NCI-H2029 (cell line): Measurements from ENCODE around the gene MBLAC1.

Experiments used
- DNase-seq: peaks from one replicate; lab custom pipeline; 2025; lab: John Stamatoyannopoulos, UW

MBLAC1 gene, protein sequence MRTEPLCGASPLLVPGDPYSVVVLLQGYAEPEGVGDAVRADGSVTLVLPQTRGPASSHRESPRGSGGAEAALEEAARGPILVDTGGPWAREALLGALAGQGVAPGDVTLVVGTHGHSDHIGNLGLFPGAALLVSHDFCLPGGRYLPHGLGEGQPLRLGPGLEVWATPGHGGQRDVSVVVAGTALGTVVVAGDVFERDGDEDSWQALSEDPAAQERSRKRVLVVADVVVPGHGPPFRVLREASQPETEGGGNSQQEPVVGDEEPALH

DNA sequence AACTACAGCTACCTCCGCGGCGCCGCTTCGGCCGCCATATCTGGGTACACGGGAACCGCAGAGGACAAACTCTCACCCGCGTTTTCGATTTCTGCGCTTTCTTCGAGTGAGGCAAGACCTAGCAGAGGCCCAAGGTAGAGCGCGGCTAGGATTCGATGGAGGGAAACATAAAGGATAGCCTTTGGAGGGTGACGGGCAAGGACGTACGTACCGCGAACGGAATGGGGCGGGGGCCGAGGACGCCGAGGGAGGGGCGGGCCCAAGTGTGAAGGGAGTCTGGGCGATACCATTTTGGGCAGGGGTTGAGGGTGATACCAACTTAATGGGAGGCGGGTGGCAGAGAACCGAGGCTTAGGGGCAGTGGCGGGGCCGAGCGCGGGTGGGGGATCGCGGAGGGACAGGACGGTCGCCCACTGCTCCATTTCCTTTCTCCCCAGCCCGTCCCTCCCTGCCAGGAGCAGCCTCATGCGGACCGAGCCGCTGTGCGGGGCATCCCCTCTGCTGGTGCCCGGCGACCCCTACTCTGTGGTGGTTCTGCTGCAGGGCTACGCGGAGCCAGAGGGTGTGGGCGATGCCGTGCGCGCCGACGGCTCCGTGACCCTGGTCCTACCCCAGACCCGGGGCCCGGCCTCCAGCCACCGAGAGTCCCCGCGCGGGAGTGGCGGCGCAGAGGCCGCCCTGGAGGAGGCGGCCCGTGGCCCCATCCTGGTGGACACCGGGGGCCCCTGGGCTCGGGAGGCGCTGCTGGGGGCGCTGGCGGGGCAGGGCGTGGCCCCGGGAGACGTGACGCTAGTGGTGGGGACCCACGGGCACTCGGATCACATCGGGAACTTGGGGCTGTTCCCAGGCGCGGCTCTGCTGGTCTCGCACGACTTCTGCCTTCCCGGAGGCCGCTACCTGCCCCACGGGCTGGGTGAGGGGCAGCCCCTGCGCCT lies at the start of gene MBLAC1:
MBLAC1 (plus strand) TSS at position 37 of the 935 bp plus-strand sequence; CDS start at position 466, 429 bp downstream.
- DNase-seq: peak; percentile 92

DNA sequence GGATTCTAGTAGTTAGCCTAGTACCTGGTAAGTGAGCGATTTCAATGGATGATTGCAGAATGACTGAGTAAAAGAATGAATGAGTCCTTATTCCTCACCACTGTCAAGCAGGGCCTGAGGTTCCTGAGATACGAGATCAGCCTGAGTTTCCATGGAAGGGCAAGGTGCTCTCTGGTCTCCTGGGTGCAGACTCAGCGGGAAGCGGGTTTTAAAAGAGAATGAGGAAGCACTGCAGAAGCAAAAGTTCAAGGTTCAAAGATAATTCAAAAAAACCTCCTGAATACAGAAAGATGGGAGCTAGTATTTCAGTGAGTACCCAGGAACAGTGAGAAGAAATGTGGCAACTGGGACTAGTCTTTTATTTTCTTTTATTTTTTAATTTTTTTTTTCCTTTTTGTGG lies 49.6 kb upstream of the MBLAC1 start:
- no peak for DNase-seq

DNA sequence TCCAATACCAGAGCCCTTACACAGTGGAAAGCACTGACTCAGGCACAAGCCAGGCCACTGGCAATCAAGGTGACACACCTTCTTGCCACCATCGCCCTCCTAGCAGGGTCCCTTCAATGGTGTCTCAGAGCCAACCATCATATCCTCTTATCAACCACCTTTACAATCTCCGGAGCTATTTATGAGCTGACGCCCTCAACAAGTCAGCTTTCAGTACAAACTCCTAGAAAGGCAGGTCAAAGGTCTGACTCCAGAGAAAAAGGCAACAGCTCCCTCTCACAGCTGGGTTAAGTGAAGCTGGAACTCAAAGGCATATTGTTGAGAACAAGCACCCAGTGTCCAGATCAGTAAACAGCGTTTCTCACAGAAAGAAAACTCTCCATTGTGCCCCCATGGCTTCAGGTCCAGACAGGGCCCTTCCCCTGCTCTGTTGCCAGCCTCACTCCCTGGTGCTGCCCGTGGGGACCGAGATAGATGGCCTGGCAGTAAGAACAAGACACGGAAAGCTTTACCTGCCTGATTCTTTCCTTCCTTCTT lies 47.7 kb upstream of the MBLAC1 start:
- no peak for DNase-seq

DNA sequence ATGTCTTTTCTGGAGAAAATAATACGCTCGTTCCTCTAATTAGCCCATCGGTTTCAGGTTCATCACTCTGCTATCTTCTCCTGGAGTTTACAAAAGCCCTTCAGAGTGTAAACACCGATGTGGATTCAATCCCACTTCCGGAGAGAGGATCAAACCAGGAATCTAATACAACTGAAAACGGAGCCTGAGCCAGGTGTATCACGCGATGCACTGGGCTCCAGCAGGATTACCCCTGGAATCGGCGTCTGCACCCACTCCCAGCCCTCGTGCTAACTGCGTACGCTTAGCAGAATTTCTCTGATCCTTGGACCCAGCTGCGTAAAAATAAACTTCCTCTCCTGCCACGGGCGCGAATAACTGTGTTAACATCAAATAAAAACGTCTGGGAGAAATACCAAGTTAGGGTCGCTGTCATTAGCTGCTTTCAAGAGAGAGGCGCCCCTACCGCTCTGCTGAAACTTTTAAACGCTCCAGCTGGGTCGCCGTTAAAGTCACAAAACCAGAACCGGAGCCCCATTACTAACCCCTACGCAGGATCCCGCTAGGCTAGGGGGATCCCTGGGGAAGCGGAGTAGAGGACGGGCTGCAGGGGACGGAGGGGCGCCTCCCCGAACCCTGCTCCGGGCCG lies 45.7 kb upstream of the MBLAC1 start:
- peak; percentile 87 for DNase-seq

DNA sequence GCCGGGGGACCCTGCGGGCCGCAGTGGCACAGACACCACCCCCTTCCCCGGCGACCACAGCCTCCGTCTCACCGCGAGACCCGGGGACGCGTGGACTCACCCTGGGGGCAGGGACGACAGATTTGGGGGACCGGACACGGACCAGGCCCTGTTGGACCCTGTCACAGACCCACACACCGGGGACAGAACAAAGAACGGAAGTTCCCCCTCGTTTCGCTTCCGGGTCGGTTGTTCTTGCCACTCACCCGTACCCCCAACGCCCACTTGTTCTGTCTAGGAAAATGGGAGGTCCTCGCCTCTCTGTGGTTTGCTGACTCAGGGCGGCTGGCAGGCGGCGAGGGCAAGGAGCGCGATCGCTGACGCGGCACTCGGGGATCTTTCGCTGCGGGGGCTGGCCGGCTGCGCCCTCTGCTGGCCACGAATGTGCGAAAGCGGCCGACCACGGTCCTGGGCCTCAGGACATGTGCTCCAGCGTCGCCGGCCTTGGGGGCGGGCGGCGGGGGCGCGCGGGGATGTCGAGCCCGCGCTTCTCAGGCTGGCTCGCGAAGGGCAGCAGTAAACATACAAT lies 45.1 kb upstream of the MBLAC1 start, which contains the start of gene ZNF3:
ZNF3 (minus strand) TSS at position 189 of the 568 bp plus-strand sequence. CDS start 4,366 bp downstream, outside the sequence.
- DNase-seq: peak; percentile 98

DNA sequence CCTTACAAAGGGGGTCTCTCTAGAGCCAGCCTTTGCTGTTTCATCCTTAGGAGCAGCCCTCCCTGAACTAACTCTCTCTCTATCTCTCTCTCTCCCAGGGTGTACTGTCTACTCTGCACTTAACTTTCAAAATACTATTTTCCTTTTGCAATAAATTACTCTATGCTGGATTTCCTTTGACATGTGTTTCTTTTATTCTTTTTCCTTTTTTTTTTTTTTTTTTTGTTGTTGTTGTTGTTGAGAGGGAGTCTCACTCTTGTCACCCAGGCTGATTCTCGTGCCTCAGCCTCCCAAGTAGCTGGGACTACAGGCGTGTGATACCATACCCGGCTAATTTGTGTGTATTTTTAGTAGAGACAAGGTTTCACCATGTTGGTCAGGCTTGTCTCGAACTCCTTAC lies 43.8 kb upstream of the MBLAC1 start:
- DNase-seq: no peak

DNA sequence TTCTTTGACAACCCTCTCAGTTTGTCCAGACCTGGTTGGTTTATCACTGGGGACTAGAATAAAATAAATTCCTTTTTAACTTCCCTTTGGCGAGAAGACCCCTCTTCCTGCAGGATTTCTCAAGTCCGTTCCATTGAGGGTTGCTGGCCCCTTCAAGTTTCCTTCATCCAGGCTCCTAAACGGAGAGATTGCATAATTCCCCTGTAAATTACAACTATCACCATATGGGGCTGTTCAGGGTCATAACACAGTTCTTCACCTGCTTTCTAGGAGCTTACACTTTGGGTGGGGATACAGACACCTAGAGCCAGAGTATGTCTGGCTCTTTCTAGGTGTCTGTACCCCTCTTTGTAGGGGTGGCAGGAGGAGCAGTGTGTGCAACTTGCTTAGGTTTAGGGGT lies 41.3 kb upstream of the MBLAC1 start:
- DNase-seq: no peak

DNA sequence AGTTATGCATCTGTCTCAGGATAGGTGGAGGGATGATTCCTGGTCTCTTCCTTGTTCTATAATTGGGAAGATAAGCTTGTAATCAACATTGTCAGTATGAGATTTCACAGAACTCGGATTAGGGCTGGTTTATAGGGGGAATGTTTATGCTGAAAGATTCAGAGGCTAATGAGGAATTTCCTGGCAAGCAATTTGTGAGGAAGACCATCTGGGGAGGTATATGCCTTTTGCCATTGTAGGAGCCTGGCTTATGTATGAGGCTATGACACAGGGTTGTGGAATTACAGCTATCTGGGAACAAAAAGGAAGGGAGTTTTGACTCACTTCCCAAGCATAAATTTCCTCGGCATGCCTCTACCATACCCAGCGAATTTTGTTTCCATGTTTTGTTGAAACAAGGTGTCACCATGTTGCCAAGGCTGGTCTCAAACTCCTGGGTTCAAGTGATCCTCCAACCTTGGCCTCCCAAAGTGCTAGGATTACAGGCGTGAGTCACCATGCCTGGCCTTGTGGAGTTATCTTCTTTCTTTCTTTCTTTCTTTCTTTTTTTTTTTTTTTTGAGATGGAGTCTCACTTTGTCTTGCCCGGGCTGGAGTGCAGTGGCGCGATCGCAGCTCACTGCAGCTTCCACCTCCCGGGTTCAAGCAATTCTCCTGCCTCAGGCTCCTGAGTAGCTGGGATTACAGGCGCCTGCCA lies 39.6 kb upstream of the MBLAC1 start:
- no peak for DNase-seq

DNA sequence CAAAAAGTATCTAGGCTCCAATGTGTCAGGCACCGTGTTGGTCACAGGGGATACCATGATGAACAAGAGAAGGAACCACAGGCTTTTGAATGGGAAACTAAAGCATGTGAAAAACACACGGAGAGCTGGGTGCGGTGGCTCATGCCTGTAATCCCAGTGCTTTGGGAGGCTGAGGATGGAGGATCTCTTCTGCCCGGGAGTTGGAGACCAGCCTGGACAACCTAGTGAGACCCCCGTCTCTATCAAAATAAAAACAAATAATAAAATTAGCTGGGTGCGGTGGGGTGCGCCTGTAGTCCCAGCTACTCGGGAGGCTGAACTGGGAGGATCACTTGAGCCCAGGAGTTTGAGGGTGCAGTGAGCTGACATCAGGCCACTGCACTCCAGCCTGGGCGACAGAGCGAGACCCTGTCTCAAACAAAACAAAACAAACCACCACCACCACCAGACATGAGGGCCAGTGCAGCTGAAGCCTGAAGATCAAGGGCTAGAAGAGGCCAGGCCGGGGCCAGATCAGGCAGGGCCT lies 38.6 kb upstream of the MBLAC1 start:
- DNase-seq: no peak

DNA sequence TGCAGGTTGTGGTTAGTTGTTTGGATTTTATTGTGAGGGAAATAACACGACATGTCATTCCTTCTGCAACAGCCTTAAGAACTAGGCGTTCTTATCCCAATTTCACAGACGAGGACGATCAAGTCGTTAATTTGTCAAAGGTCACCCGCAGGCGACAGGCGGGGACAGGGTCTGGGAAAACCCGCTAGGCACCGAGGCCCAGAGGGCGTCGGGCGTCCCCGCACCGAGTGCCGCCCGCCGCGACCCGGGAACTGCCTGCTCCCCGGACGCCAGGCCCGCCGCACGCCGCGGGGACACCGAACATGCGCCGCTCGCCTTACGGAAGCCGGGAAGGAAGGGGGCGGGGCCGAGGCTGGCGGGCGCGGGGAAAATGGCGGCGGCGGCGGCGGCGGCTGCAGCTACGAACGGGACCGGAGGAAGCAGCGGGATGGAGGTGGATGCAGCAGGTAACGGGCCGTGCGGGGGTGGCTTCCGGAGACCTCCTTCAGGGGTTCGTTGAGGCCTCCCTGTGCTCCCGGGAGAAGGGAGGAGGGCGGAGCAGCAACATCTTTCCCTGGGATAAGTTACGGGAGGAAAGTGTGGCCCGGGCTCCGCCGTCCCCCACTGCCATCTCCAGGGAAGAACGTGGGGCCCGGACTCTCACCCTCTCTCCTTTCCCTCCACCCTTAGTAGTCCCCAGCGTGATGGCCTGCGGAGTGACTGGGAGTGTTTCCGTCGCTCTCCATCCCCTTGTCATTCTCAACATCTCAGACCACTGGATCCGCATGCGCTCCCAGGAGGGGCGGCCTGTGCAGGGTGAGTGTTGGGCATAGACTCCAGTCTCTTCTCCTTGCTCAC lies 37.9 kb upstream of the MBLAC1 start, which contains the start of gene COPS6:
COPS6 (plus strand) TSS at position 349 of the 837 bp plus-strand sequence; CDS start at position 371, 22 bp downstream.
- peak; percentile 50 for DNase-seq

DNA sequence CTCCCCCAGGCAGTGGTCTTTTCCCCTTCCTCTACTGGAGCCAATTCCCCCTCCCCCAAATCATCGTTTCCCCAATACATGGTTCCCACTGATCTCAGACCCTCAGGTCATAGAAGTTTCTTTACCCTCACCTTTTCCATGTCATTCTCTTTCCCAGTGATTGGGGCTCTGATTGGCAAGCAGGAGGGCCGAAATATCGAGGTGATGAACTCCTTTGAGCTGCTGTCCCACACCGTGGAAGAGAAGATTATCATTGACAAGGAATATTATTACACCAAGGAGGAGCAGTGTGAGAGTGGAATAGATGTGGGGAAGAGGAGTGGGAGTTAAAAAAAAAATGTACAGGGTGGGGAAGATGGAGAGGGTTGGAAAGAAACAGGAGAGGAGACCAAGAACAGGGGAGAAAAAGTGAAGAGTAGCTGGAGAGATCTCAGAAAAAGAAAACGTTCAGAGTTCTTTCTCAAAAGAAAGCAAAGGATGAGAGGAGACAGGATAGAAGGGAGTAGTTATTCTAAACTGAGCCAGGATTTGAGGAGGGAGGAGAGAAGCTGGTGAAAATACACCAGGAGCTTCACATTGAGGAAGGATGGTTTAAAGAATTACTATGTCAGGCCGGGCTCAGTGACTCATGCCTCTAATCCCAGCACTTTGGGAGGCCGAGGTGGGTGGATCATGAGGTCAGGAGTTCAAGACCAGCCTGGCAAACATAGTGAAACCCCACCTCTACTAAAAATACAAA lies 37.1 kb upstream of the MBLAC1 start:
- no peak for DNase-seq

DNA sequence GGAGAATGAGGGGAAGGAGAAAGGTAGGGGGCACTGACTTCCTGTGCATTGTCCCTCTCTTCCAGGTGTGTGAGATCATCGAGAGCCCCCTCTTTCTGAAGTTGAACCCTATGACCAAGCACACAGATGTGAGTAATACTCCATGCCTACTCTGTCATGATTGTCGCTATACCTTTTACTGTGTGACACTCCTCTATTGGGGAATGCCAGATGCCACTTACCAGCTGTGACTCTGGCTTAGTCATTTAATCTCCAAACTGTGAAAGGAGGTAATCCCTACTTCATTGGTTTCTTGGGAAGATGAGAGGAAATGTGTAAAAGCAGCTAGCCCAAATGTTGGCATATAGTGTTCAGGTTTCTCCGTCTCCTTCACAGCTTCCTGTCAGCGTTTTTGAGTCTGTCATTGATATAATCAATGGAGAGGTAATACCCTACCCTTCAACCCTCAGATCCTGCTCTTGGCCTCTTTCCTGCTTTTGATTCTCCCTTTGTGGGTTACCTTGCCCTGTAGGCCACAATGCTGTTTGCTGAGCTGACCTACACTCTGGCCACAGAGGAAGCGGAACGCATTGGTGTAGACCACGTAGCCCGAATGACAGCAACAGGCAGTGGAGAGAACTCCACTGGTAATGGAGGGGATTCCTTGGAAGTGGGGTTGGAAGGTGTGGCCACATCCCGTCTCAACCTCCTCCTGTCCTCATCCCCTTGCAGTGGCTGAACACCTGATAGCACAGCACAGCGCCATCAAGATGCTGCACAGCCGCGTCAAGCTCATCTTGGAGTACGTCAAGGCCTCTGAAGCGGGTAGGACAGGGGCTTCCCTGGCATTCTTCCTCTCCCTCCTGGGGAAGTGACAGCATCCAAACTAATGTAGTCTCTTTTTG lies 36.0 kb upstream of the MBLAC1 start:
- DNase-seq: no peak

DNA sequence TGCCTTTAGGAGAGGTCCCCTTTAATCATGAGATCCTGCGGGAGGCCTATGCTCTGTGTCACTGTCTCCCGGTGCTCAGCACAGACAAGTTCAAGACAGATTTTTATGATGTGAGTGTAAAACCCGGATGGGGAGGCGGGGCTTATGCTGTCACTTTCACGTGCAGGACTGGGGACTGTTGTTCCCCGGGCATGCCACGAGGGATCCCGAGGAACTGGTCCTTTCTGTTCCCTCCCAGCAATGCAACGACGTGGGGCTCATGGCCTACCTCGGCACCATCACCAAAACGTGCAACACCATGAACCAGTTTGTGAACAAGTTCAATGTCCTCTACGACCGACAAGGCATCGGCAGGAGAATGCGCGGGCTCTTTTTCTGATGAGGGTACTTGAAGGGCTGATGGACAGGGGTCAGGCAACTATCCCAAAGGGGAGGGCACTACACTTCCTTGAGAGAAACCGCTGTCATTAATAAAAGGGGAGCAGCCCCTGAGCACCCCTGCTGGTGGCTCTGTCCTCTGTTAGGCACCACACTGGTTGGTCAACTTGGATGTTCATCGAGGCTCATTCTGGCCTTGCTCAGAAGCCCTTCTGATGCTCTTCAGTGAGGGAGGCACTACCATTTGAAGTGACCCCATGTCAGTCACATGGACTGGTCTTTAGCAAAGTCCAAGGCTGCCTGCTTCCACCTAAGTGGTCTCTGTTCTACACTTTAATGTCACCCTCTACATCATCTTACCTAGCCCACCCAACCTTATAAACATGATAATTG lies 35.2 kb upstream of the MBLAC1 start:
- DNase-seq: no peak

DNA sequence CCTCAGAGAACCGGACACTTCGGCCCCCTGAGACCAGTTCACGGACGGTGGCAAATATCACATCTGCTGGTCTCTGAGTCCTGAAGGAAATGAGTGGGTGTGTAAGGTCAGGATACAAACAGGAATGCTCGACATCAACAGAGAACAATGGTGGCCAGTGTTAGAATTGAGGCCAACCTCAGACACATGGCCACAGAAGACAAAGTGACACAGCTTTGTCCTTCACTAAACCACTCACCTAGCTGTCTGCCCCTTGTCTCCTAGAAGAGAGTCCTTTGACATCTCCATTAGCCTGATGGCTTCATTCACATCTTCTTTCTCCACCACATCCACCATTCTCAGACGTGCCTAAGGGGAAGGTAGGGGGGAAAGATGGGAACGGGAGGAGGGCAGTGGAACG lies 33.7 kb upstream of the MBLAC1 start:
- DNase-seq: no peak

DNA sequence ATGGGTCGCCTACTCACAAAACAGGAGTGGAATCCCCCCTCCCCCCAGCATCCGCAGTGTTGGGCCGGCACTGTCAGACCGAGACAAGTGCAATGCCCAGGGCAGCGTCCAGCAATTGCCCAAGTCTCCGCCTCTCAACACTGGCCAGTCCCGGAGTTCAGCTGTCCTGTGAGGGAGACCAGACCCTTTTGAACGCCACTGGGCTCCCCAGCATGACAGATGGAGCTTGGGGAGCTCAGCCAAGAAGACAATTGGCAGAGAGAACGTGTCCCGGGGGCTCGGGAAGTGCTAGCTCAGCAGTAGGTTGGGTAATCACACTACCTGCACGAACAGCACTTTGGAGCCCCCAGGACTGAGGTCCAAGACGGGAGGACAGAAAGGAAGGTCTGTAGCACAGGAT lies 33.3 kb upstream of the MBLAC1 start:
- no peak for DNase-seq

DNA sequence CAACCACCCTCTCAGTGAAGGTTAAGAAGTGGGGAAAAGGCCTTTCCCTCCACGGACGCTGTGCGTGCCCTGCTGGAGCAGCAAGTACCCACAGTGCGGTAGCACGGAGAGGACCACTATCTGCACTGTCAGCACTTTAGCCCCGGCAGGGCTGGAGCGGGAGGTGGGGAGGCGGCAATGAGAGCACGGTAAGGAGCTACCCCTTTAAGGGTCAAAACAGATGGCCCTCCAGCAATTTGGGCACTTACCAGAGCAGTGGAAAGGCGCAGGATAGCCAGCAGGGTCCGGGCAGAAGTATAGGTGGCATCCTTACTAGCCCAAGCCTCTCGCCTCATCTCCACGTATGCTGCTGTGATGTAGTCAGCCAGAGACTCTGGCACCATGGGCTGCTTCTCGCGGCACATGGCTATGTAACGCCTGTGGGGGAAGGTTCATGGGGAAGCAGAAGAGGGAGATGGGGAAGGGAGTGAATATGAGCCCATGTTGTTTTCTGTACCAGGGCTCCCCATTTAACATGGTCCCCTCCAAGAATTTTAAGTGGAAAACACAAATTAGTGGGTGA lies 32.8 kb upstream of the MBLAC1 start:
- no peak for DNase-seq

DNA sequence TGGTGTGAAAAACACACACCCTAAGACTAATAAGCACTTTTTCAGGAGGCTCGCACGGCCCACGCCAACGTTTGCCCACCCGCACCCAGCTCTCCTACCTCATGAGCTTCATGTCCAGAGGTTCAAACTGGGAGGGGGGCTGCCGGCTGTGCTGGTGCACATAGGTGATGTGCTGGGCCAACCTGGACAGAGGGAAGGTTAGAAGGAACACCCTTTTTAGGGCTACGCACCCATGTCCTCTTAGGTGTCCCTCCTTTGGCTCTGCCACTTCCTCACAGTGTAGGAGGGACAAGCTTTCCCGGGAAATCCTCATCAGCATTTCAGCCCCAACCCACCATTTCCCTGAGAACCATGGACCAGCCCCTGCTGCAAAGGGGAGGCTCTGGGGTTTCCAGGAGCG lies 31.5 kb upstream of the MBLAC1 start:
- no peak for DNase-seq
